ENCODE measurements around the gene ZNF534.
A peak's percentile ranks its signal among the peaks of the same experiment; 100 is the strongest.
"Not testable (repeated sequence)": the region's sequence is repeated elsewhere in the genome, so short reads cannot be mapped to it uniquely, and the experiment has no call there.

Gene ZNF534

DNA sequence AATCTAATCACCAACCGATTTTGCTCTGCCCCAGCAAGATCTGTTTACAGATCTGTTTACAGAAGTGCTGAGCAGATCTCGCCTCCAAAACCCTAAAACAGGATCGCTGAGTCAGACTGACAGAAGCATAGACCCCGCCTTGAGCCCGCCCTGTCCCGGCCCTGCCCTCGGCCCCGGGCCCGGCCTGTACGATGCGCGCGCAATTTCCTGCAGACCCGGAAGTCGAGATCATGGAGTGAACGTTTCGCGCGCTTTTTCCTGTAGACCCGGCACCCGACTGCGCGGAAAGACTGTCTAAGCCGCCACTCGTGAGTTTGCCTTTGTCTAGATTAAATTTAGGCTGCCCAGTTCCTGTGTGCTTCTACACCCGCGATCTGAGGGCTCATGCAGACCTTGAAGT, at the start of gene ZNF534:
ZNF534 (plus strand) TSS at position 212 of the 400 bp plus-strand sequence. CDS start 2,327 bp downstream, outside the sequence.
- no peak for DNase-seq (ENCODE audit: low read depth)

GRCh38 chr19:52391135-52391534, 37.8 kb upstream of the ZNF534 start:
- DNase-seq (ENCODE audit: low read depth) = no peak

DNA sequence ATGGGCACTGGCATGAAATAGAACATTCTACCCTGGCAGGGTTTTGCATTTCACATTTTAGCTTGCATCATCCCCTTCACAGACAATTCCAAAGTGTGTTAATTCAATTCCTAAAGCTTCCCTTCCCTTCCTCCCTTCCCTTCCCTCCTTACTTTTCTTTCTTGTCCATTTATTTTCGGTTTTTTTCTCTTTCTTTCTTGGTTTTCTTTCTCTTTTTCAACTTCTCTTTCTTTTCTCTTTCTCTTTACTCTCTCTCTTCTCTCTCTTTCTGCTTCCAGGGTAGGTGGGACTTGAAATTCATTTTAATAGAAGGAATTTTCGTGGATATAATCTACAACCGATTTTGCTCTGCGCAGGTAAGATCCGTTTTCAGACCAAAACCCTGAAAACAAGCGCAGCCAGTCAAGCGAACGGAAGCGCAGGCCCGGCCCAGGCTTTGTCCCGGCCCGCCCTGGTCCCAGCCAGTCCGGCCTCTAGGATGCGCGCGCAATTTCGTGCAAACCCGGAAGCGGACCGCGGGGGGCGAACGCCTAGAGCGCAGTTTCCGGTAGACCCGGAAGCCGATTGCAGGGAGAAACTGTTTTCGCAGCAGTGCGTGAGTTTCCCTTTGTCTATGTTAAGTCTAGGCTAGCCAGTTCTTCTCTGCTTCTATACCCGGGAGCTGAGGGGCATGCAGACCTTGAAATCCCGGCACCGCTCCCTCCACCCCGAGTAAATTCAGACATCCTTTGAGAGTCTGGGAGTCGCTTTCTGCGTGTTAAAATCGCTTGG, 31.5 kb upstream of the ZNF534 start, which contains the start of gene ZNF528:
ZNF528 (plus strand) TSS at position 540 of the 771 bp plus-strand sequence. CDS start 4,165 bp downstream, outside the sequence.
- DNase-seq (ENCODE audit: low read depth) = peak; percentile 89

DNA sequence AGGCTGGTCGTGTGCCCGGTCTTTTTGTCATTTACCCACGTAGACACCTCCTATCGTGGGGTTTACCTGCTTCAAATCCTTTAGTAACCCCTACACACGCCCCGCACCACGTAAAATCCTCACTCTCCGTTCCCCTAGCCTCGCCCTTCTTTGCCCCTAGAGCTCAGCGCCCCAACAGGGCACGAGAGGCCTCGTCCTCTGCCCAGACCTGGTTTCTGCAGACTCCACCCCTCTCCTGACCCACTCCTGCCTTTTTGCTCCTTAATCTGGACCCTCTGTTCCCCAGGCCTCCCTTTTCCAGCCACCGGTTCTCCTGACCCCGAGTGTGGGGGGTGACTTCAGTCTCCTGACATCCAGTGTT, 30.9 kb upstream of the ZNF534 start:
- DNase-seq (ENCODE audit: low read depth) = no peak

- no peak for DNase-seq (ENCODE audit: low read depth)
These were observed 18.7 kb upstream of the ZNF534 start for GRCh38 chr19:52410276-52410675.

DNA sequence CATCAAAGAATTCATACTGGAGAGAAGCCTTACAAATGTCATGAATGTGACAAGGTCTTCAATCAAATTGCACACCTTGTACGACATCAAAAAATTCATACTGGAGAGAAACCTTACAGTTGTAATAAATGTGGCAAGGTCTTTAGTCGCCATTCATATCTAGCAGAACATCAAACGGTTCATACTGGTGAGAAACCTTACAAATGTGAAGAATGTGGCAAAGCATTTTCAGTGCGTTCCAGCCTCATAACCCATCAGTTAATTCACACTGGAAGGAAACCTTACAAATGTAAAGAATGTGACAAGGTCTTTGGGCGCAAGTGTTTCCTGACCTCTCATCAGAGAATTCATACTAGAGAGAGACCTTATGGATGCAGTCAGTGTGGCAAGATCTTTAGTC, 13.2 kb upstream of the ZNF534 start:
- DNase-seq (ENCODE audit: low read depth) = no peak

GRCh38 chr19:52442179-52442578, 13.2 kb downstream of the ZNF534 start:
- no peak for DNase-seq (ENCODE audit: low read depth)

DNA sequence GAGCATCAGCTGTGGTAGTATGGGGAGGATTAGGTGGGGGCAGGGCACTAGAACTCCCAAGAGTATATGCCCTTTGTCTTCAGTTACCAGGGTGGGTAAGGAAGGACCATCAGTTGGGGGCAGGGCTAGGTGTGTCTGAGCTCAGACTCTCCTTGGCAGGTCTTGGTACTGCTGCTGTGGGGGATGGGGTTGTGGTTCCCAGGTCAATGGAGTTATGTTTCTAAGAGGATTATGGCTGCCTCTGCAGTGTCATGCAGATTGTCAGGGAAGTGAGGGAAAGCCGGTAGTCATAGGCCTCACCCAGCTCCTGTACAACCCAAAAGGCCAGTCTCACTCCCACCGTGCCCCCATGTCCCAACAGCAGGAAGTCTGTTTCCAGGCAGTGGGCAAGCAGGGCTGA, 15.6 kb downstream of the ZNF534 start:
- no peak for DNase-seq (ENCODE audit: low read depth)

- DNase-seq (ENCODE audit: low read depth) = no peak
These were observed 22.3 kb downstream of the ZNF534 start for GRCh38 chr19:52451241-52451640.

GRCh38 chr19:52453324-52454094, 24.6 kb downstream of the ZNF534 start, which contains the start of gene ZNF578:
ZNF578 (plus strand) TSS chr19:52453553; CDS start chr19:52501846, 48,293 bp downstream.
- DNase-seq (ENCODE audit: low read depth) = peak; percentile 46

- DNase-seq (ENCODE audit: low read depth) = no peak
These were observed 36.0 kb downstream of the ZNF534 start for GRCh38 chr19:52464798-52465470.

- no peak for DNase-seq (ENCODE audit: low read depth)
These were observed 44.9 kb downstream of the ZNF534 start for GRCh38 chr19:52473655-52474350.

DNA sequence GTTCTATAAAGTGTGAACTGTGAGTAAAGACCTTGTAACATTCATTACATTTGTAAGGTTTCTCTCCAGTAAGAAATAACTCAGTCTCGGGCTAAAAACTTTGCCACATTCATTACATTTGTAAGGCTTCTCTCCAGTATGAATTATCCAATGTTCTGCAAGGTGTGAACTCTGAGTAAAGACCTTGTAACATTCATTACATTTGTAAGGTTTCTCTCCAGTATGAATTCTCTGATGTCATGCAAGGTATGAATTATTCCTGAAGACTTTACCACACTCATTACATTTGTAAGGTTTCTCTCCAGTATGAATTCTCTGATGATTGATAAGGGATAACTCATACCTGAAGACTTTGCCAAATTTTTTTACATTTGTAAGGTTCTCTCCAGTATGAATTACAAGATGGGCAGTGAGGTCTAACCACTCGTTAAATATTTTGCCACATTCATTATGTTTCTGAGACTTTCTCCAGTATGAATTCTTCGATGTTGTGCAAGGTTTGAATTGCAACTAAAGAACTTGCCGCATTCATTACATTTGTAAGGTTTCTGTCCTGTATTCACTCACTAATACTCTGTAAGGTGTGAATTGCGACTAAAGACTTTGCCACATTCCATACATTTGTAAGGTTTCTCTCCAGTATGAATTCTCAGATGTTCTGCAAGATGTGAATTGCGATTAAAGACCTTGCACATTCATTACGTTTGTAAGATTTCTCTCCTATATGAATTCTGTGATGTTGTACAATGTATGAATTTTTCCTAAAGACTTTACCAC, 45.6 kb downstream of the ZNF534 start:
- DNase-seq (ENCODE audit: low read depth) = no peak

GRCh38 chr19:52484111-52484743, 55.3 kb downstream of the ZNF534 start:
- DNase-seq (ENCODE audit: low read depth) = not testable (repeated sequence)

- DNase-seq (ENCODE audit: low read depth) = not testable (repeated sequence)
These were observed 56.1 kb downstream of the ZNF534 start for GRCh38 chr19:52485064-52485463.

DNA sequence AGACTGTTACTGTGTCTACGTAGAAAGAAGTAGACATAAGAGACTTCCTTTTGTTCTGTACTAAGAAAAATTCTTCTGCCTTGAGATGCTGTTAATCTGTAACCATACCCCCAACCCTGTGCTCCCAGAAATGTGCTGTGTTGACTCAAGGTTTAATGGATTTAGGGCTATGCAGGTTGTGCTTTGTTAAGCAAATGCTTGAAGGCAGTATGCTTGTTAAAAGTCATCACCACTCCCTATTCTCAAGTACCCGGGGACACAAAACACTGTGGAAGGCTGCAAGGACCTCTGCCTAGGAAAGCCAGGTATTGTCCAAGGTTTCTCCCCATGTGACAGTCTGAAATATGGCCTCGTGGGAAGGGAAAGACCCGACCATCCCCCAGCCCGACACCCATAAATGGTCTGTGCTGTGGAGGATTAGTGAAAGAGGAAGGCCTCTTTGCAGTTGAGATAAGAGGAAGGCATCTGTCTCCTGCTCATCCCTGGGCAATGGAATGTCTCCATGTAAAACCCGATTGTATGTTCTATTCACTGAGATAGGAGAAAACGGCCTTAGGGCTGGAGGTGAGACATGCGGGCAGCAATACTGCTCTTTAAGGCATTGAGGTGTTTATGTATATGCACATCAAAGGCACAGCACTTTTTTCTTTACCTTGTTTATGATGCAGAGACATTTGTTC, 56.8 kb downstream of the ZNF534 start:
- DNase-seq (ENCODE audit: low read depth) = not testable (repeated sequence)

DNA sequence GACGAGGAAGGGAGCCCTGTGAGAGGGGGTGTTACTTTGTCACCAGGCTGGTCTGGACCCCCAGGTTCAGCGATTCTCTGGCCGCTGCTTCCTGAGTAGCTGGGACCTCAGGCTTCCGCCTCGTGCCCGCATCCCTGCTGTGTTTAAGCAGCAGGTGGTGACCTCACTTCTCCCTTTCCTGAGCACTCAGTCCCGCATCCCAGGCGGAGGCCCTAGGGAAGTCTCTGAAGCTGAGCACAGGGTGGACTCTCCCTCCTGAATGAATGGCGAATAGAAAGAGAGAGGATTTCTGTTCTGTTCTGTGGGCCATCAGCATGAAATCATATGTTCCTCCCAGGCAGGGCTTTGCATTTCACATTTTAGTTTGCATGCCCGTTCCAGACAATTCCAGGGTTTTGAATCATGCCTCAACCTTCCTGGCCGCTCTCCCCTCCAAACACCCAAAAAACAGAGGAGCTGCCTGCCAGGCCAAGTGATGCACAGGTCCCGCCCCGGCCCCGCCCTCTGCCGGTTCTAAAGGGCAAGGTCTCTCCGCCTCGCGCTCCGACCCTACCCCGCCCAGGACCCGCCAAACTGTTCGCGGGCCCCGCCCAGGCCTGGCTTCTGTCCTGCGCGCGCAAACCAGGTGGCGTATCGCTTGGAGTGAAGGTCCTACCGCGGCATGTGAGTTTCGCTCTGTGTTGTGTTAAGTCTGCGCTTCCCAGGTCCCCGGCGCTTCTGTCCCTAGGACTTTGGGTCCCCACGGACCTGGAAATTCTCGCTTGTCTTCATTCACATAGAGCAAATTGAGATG, 63.4 kb downstream of the ZNF534 start:
- DNase-seq (ENCODE audit: low read depth) = no peak

DNA sequence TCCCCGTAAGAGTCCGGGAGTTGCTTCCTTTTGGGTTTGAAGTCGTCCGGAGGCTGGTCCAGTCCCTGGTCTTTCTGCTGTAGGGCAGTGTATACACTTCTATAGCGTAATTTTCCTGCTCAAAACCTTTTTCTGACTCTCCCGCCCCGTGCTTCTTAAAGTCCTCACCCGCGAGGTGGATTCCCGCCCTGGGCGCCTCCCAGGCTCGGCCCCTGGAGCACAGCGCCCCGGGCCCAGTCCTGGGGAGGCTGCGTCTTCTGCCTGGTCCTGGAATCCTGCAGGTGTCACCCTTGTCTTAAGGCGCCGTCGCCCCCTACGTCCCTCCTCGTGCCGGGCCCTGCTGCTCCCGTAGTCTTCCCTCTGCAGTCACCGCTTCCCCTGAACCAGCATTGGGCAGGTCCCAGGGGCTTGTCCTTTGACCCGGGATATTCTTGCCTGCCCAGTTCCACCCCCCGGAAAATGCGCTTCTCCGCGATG, 64.1 kb downstream of the ZNF534 start:
- no peak for DNase-seq (ENCODE audit: low read depth)

DNA sequence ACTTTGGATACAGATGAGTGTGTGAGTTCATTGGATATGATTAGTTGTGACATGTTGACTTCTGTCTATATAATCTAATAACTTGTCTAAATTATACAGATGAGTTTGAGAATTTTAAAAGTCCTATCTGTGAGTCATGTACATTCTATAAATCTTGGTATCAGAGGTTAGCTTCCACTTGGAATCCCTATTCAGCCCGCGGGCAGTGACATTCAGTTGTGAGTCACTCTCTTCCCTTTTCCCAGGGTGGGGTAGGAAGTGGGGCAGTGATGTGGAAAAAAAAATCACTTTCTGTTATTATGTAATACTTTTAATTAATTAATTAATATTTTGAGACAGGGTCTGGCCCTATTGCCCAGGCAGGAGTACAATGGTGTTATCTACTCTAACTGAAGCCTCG, 65.6 kb downstream of the ZNF534 start:
- DNase-seq (ENCODE audit: low read depth) = no peak

Measured in activated T-helper 1 cell treated with Interleukin-2 at 50 U/mL for 16 hours (primary cell).